B cell (primary cell): Measurements from ENCODE around the gene CHST10. TPM values are rescaled to one million over a fixed set of nuclear protein-coding genes. Genes with fewer than 3 reads are reported as not detected.

Source experiments
- ATAC-seq: fragments of 200-7000 bp; cut with Tn5 transposase; one replicate; pipeline ENCODE4 v1.10.0; 2021; ENCODE audit warnings: low read depth, mild to moderate bottlenecking, moderate number of reproducible peaks, moderate library complexity
- CTCF ChIA-PET: fragments of 350-600 bp; sonication (Branson Sonifier 250); formaldehyde crosslinking; loops from one replicate; lab custom pipeline; 2021; ENCODE audit warnings: antibody characterized with exemption, inconsistent platforms; lab: Charles Lee
- POLR2A ChIA-PET: fragments of 350-600 bp; sonication (Branson Sonifier 250); formaldehyde crosslinking; loops from one replicate; lab custom pipeline; 2021; ENCODE audit warnings: antibody characterized with exemption; lab: Charles Lee
- DNase-seq: peaks from one replicate; pipeline ENCODE4 v3.0.0; 2013
- H2AFZ ChIP-seq: 2 replicates; pipeline ENCODE4 v1.6.1; 2012; ENCODE audit warnings: mild to moderate bottlenecking, low read depth, low read length; ENCODE audit not compliant: insufficient read depth, poor library complexity, severe bottlenecking
- H3K27ac ChIP-seq, 2 donors: 1 replicate in 1 of 2; 2 replicates in 1 of 2; pipeline ENCODE4 v1.5.1; 2012 to 2013; ENCODE audit warnings: low read length in 2 of 2, mild to moderate bottlenecking in 2 of 2, moderate library complexity in 1 of 2
- H3K27me3 ChIP-seq, 4 experiments: fragments of 200-600 bp in 1 of 4; sonication (generic) in 1 of 4; replicated peaks in 1 of 4; 1 replicate in 2 of 4; 2 replicates in 2 of 4; pipeline versions ENCODE4 v1.6.1 to v1.7.0; 2013 to 2016; ENCODE audit warnings: low read length in 3 of 4, mild to moderate bottlenecking in 2 of 4, mixed read lengths in 1 of 4, moderate library complexity in 1 of 4; ENCODE audit not compliant: insufficient read depth in 4 of 4, control insufficient read depth in 3 of 4; ENCODE audit errors: control extremely low read depth in 1 of 4
- H3K36me3 ChIP-seq, 2 experiments: replicated peaks in 1 of 2; 1 replicate in 1 of 2; 2 replicates in 1 of 2; pipeline versions ENCODE4 v1.6.1 to v1.7.1; 2013; ENCODE audit warnings: low read length in 1 of 2; ENCODE audit not compliant: insufficient read depth in 2 of 2, control insufficient read depth in 1 of 2; ENCODE audit errors: control extremely low read depth in 1 of 2, extremely low read depth in 1 of 2
- H3K4me1 ChIP-seq, 2 donors: fragments of 200-600 bp in 1 of 2; sonication (generic) in 1 of 2; 1 replicate in 1 of 2; 2 replicates in 1 of 2; pipeline versions ENCODE4 v1.5.1 to v1.6.1; 2013 to 2017; ENCODE audit warnings: low read length in 2 of 2; ENCODE audit not compliant: control insufficient read depth in 2 of 2, insufficient read depth in 2 of 2
- H3K4me2 ChIP-seq: replicated peaks from 2 replicates; pipeline ENCODE3; 2012; ENCODE audit warnings: mild to moderate bottlenecking, low read depth, low read length; ENCODE audit not compliant: poor library complexity, severe bottlenecking
- H3K4me3 ChIP-seq, 5 experiments: fragments of 200-600 bp in 1 of 5; sonication (generic) in 1 of 5; 1 replicate in 3 of 5; 2 replicates in 2 of 5; pipeline versions ENCODE4 v1.5.1 to v1.7.0; 2011 to 2016; ENCODE audit warnings: low read length in 4 of 5, mild to moderate bottlenecking in 4 of 5, low read depth in 2 of 5, control low read depth in 1 of 5, moderate library complexity in 1 of 5; ENCODE audit not compliant: insufficient read depth in 1 of 5; ENCODE audit errors: control extremely low read depth in 1 of 5, extremely low read depth in 1 of 5
- H3K79me2 ChIP-seq: fragments of 200-600 bp; sonication (generic); one replicate; pipeline ENCODE4 v1.6.0; 2016; ENCODE audit warnings: low read length; ENCODE audit not compliant: control insufficient read depth, insufficient read depth
- H3K9ac ChIP-seq: fragments of 200-600 bp; sonication (generic); 2 replicates; pipeline ENCODE4 v1.6.1; 2017; ENCODE audit warnings: mild to moderate bottlenecking, low read length, moderate library complexity
- H3K9me3 ChIP-seq, 3 donors: one replicate each; pipeline versions ENCODE4 v1.6.1 to v1.7.1; 2013; ENCODE audit warnings: low read length in 2 of 3; ENCODE audit not compliant: control insufficient read depth in 2 of 3, insufficient read depth in 1 of 3; ENCODE audit errors: control extremely low read depth in 1 of 3
- H4K20me1 ChIP-seq: 2 replicates; pipeline ENCODE4 v1.6.0; 2012; ENCODE audit warnings: mild to moderate bottlenecking, low read length; ENCODE audit not compliant: insufficient read depth, control insufficient read depth, poor library complexity, severe bottlenecking
- H3K27ac Mint-ChIP-seq: one replicate; pipeline ENCODE4 v1.8.0; 2021; ENCODE audit warnings: mixed read lengths
- H3K27me3 Mint-ChIP-seq: one replicate; pipeline ENCODE4 v1.8.0; 2021; ENCODE audit warnings: mixed read lengths
- H3K4me1 Mint-ChIP-seq: one replicate; pipeline ENCODE4 v1.8.0; 2021; ENCODE audit warnings: mixed read lengths
- H3K4me3 Mint-ChIP-seq: one replicate; pipeline ENCODE4 v1.8.0; 2021; ENCODE audit warnings: mixed read lengths
- H3K9me3 Mint-ChIP-seq: one replicate; pipeline ENCODE4 v1.8.0; 2022; ENCODE audit warnings: mixed read lengths; ENCODE audit not compliant: insufficient read depth
- CTCF ChIP-seq: fragments of 200-600 bp; IDR thresholded peaks from one replicate; pipeline ENCODE4 v1.8.0; 2022; ENCODE audit warnings: antibody characterized with exemption, mild to moderate bottlenecking
- EZH2 ChIP-seq: IDR thresholded peaks from 2 replicates; pipeline ENCODE4 v1.6.1; 2012; ENCODE audit warnings: borderline replicate concordance, low read depth, mild to moderate bottlenecking, moderate library complexity, low read length; ENCODE audit not compliant: insufficient read depth, poor library complexity, severe bottlenecking
- WGBS: methylation state at CpG from one replicate; pipeline ENCODE4 v1.1.5; 2013; ENCODE audit warnings: missing lambda C conversion rate; ENCODE audit not compliant: insufficient coverage; 5-methylcytosine and 5-hydroxymethylcytosine counted together
- intact Hi-C: fragments of 100-400 bp; cut with micrococcal nuclease; formaldehyde crosslinking; loops from one replicate; pipeline ENCODE4 v1.10.0; 2022
- polyA plus RNA-seq: library from polyadenylated mRNA; depleted of rRNA; stranded (reverse); fragments of >200 nt; gene quantifications from 2 replicates; pipeline ENCODE4 v1.2.3, GENCODE V29; 2012
- total RNA-seq, 2 donors: library from RNA; stranded (reverse); fragments of 120-200 nt in 1 of 2; gene quantifications; 1 replicate in 1 of 2; 2 replicates in 1 of 2; pipeline versions ENCODE4 v1.2.3 to v1.2.4, GENCODE V29; 2013 to 2022

The CHST10 gene
- total and polyA plus RNA-seq, 2 donors (not counting 1 experiment from before 2014, with no cell fraction given), result 5.2 to 9.9 TPM

DNA sequence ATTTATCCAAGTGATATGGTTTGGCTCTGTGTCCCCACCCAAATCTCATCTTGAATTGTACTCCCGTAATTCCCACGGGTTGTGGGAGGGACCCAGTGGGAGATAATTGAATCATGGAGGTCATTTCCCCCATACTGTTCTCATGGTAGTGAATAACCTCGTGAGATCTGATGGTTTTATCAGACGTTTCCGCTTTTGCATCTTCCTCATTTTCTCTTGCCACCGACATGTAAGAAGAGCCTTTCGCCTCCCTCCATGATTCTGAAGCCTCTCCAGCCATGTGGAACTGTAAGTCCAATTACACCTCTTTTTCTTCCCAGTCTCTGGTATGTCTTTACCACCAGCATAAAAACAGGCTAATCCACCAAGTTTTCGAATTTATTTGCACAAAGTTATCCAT lies 20.3 kb upstream of the CHST10 start:
- Histone ChIP-seq H3K4me3 (no peak overlapping the region), H3K79me2 (no peaks in the 10 kb centered on the region), H2AFZ (no peak overlapping the region), H3K4me1 (no peaks in the 10 kb centered on the region), H3K9me3 (no peaks in the 10 kb centered on the region), H3K36me3 (no peaks in the 10 kb centered on the region), H3K4me2 (no peak overlapping the region), H3K27ac (no peak overlapping the region), H3K9ac (no peak overlapping the region), H3K27me3 (peaks cover 0 to 4% (median 2%) of the 10 kb centered on the region in 4 experiments), H4K20me1 (no peaks in the 10 kb centered on the region)
- DNase-seq (no peak), ATAC-seq (no peak)
- POLR2A ChIA-PET, result no interaction called here
- TF ChIP-seq EZH2, result no peak
- CTCF ChIA-PET, result no interaction called here
- WGBS, result 87% methylated on average over 5 of the region's 8 CpGs
- Mint-ChIP-seq H3K9me3 (no peaks in the 10 kb centered on the region), H3K4me3 (no peak overlapping the region), H3K27ac (no peak overlapping the region), H3K27me3 (peaks cover 16% of the 10 kb centered on the region), H3K4me1 (no peaks in the 10 kb centered on the region)
- intact Hi-C loops, result no loop called here

- Mint-ChIP-seq H3K27me3 (peaks cover 12% of the 10 kb centered on the region), H3K4me1 (peaks cover 5% of the 10 kb centered on the region), H3K9me3 (peaks cover 2% of the 10 kb centered on the region), H3K4me3 (no peak overlapping the region), H3K27ac (no peak overlapping the region)
- no peak overlapping the region for H2AFZ ChIP-seq
- ChIA-PET CTCF (interaction anchor here (1.0 to 2.5 kb wide), 2 partner anchors 21 to 167 kb away, joined by 3 to 8 read pairs; no protein-coding TSS in a partner anchor), POLR2A (no interaction called here)
- no peak overlapping the region for H3K4me3 ChIP-seq
- H3K9me3 ChIP-seq, result peaks cover 0 to 5% (median 0%) of the 10 kb centered on the region in 3 donors
- no peak overlapping the region for H3K9ac ChIP-seq
- peaks cover 0 to 3% (median 0%) of the 10 kb centered on the region in 4 experiments for H3K27me3 ChIP-seq
- H3K4me1 ChIP-seq, result no peaks in the 10 kb centered on the region
- no CpG with 5 or more reads among the region's 1 CpG for WGBS
- no peaks in the 10 kb centered on the region for H3K36me3 ChIP-seq
- TF ChIP-seq CTCF (no peak), EZH2 (no peak)
- no peak for DNase-seq
- no peak overlapping the region for H3K27ac ChIP-seq
- H3K79me2 ChIP-seq, result no peaks in the 10 kb centered on the region
- intact Hi-C loops, result no loop called here
- ATAC-seq, result no peak
- no peak overlapping the region for H3K4me2 ChIP-seq
- H4K20me1 ChIP-seq, result no peaks in the 10 kb centered on the region
Observed at GRCh38 chr2:100429726-100430125, 12.3 kb upstream of the CHST10 start.
